ENCODE measurements around the gene GNAL. TPM values are rescaled to one million over a fixed set of nuclear protein-coding genes. Genes with fewer than 3 reads are reported as not detected.
A peak's percentile ranks its signal among the peaks of the same experiment; 100 is the strongest.

The GNAL gene
- total RNA-seq, 1 experiment from 2014 or later, result 0.15 TPM

DNA sequence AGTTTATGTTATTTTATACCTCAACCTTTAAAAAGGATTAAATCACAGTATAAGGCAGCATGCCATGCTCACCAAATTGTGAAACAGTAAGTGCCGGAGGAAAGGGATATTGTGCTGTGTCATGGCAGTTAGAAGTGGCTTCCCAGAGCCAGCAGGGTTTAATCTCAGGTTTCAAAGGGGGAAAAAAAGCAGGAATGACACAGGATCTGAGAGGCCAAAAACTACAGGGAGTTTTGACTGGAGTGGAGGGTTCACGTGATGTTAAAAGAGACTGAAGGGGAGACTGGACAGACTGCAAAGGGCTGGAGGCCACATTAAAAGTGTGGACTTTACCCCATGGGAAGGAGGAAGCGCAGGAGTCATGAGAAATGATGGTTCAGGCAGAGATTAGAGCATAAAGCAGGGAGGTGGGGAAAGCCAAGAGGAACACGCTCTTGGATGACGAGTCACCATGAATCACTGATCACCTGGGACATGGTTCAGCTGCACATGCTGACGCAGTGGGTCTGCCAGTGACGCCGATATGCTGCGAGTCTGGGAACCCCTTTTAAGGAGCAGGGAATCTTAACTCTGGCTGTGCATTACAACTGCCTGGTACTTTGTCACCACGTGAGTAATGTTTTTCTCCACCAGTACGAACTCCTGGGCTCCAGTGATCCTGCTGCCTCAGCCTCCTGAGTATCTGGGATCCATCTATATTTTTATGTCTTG is 168.3 kb downstream of the GNAL start:
- H3K27me3 ChIP-seq (ENCODE audit: low read length), result no peaks in the 10 kb centered on the region
- peaks cover 12% of the 10 kb centered on the region for H4K20me1 ChIP-seq (ENCODE audit: low read length)
- H3K9me2 ChIP-seq (replicated peaks; ENCODE audit: low read length), result no peaks in the 10 kb centered on the region
- H3K27ac ChIP-seq (ENCODE audit: low read length), result peak overlapping the region; percentile 96
- DNase-seq, result peak; percentile 99
- H3F3A ChIP-seq (ENCODE audit: low read length, unreplicated experiment), result peaks cover 4% of the 10 kb centered on the region
- peaks cover 55% of the 10 kb centered on the region for H3K4me1 ChIP-seq (ENCODE audit: insufficient read depth, low read length)
- TF ChIP-seq, protein P1, sequence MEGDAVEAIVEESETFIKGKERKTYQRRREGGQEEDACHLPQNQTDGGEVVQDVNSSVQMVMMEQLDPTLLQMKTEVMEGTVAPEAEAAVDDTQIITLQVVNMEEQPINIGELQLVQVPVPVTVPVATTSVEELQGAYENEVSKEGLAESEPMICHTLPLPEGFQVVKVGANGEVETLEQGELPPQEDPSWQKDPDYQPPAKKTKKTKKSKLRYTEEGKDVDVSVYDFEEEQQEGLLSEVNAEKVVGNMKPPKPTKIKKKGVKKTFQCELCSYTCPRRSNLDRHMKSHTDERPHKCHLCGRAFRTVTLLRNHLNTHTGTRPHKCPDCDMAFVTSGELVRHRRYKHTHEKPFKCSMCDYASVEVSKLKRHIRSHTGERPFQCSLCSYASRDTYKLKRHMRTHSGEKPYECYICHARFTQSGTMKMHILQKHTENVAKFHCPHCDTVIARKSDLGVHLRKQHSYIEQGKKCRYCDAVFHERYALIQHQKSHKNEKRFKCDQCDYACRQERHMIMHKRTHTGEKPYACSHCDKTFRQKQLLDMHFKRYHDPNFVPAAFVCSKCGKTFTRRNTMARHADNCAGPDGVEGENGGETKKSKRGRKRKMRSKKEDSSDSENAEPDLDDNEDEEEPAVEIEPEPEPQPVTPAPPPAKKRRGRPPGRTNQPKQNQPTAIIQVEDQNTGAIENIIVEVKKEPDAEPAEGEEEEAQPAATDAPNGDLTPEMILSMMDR (conservative IDR thresholded peaks at IDR 0.05; ENCODE audit: low read depth, low read length), result no peak
- TF ChIP-seq EZH2phosphoT487 (IDR thresholded peaks at IDR 0.05; ENCODE audit: borderline replicate concordance, low read length), result no peak
- TF ChIP-seq EZH2 (IDR thresholded peaks at IDR 0.05; ENCODE audit: low read length, unreplicated experiment), result no peak
- no peak overlapping the region for H2AFZ ChIP-seq (ENCODE audit: low read length)
- no peaks in the 10 kb centered on the region for H3K9me3 ChIP-seq (ENCODE audit: low read length)
- ATAC-seq, result peak; percentile 71
- TSS peak; percentile 79 for BruUV-seq (replicated peaks)
- intact Hi-C loops (cut with micrococcal nuclease), result loop anchor here (2.0 kb wide), 2 partner anchors 55 to 123 kb away; partner anchors contain the start of gene IMPA2
- ChIA-PET POLR2A (ENCODE audit: unreplicated experiment) (no interaction called here), CTCF (no interaction called here)
- peak overlapping the region; percentile 7; the same call in 1 of the 2 replicates for H3K4me3 ChIP-seq (ENCODE audit: low read length)
- peak overlapping the region; percentile 71 for H3K4me2 ChIP-seq (ENCODE audit: low read length)
- peak overlapping the region; percentile 91 for H3K9ac ChIP-seq (ENCODE audit: low read length)
- no peaks in the 10 kb centered on the region for H3K36me3 ChIP-seq (ENCODE audit: low read depth, low read length)
- H3K79me2 ChIP-seq (ENCODE audit: low read length), result peaks cover 54% of the 10 kb centered on the region

DNA sequence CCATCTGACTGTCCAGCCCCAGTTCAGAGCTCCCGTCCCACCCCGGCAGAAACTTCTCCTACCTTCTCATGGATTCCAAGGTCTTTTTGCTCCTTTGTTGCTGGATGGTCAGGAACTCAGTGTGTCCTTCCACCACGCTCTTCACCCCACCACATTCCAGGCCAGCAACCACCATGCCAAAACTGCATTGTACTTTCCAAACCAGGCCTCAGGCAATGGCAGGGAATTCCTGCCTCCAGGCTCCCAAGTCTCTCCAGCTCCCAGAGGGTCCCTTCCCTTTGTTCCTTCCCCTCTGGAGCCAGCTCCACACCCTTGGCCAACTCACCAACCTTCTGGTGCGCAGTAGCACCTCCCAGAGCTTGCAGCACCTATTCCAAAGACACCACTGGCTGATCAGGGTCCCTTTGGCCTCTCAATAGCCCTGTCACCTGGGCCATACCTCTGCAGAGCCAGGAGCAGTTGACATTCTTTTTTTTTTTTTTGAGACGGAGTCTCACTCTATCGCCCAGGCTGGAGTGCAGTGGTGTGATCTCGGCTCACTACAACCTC is 170.3 kb downstream of the GNAL start:
- DNase-seq (peak; percentile 13), ATAC-seq (no peak)
- Histone ChIP-seq H3K4me3 (ENCODE audit: low read length) (peak overlapping the region; percentile 39), H3K9me3 (ENCODE audit: low read length) (no peaks in the 10 kb centered on the region), H3K4me1 (ENCODE audit: insufficient read depth, low read length) (peaks cover 45% of the 10 kb centered on the region), H3K36me3 (ENCODE audit: low read depth, low read length) (no peaks in the 10 kb centered on the region), H3K9me2 (replicated peaks; ENCODE audit: low read length) (no peaks in the 10 kb centered on the region), H3K9ac (ENCODE audit: low read length) (peak overlapping the region; percentile 89), H4K20me1 (ENCODE audit: low read length) (no peaks in the 10 kb centered on the region), H2AFZ (ENCODE audit: low read length) (no peak overlapping the region), H3K27me3 (ENCODE audit: low read length) (no peaks in the 10 kb centered on the region), H3K27ac (ENCODE audit: low read length) (peak overlapping the region; percentile 96), H3K4me2 (ENCODE audit: low read length) (peak overlapping the region; percentile 71), H3F3A (ENCODE audit: low read length, unreplicated experiment) (peaks cover 4% of the 10 kb centered on the region), H3K79me2 (ENCODE audit: low read length) (peaks cover 34% of the 10 kb centered on the region)
- CTCF ChIA-PET, result interaction anchor here (0.7 kb wide), 1 partner anchor 97 kb away, joined by 3 read pairs; no protein-coding TSS in a partner anchor
- intact Hi-C loops (cut with micrococcal nuclease), result no loop called here
- TF ChIP-seq, protein P1 (conservative IDR thresholded peaks at IDR 0.05; ENCODE audit: low read depth, low read length), result no peak
- no peak for TF ChIP-seq EZH2 (IDR thresholded peaks at IDR 0.05; ENCODE audit: low read length, unreplicated experiment)
- TF ChIP-seq EZH2phosphoT487 (IDR thresholded peaks at IDR 0.05; ENCODE audit: borderline replicate concordance, low read length), result no peak
- POLR2A ChIA-PET (ENCODE audit: unreplicated experiment), result interaction anchor here (1.3 kb wide), 1 partner anchor 9 kb away, joined by 4 read pairs; the partner anchor contains the start of gene CHMP1B
- TSS peak; percentile 24 for BruUV-seq (replicated peaks)
